ENCODE data around the gene NDUFS3. TPM values are rescaled to one million over a fixed set of nuclear protein-coding genes. Genes with fewer than 3 reads are reported as not detected.

The NDUFS3 gene
- total and polyA plus RNA-seq, 2 experiments from 2014 or later: 108 to 168 TPM

GRCh38 chr11:47607380-47607779 is 28.5 kb downstream of the NDUFS3 start:
- H3K27me3 ChIP-seq (ENCODE audit: insufficient read depth): no peaks in the 10 kb centered on the region
- Mint-ChIP-seq H3K27ac (no peak overlapping the region), H3K27me3 (ENCODE audit: insufficient read depth, low read depth, poor library complexity) (peaks cover 5% of the 10 kb centered on the region), H3K9me3 (no peaks in the 10 kb centered on the region), H3K4me3 (no peak overlapping the region), H3K4me1 (peaks cover 2% of the 10 kb centered on the region; the same call in 2 of the 3 replicates), H3K36me3 (ENCODE audit: low read depth) (no peaks in the 10 kb centered on the region)
- no peaks in the 10 kb centered on the region for H3K79me2 ChIP-seq (replicated peaks; ENCODE audit: insufficient read depth)
- ATAC-seq (no peak), DNase-seq (ENCODE audit: low spot score) (no peak)
- no peak overlapping the region for H3K27ac ChIP-seq (ENCODE audit: low read depth)
- no peak overlapping the region for H3K4me2 ChIP-seq
- H2AFZ ChIP-seq: no peak overlapping the region
- H3K9me2 ChIP-seq (ENCODE audit: insufficient read depth): no peaks in the 10 kb centered on the region
- no peaks in the 10 kb centered on the region for H3F3A ChIP-seq (replicated peaks; ENCODE audit: low read depth)
- no peaks in the 10 kb centered on the region; the same call in 1 of the 2 replicates for H4K20me1 ChIP-seq (replicated peaks; ENCODE audit: insufficient read depth)
- no peak overlapping the region for H3K4me3 ChIP-seq
- no peak for TF ChIP-seq ETS1 (IDR thresholded peaks at IDR 0.05)
- no peak for TF ChIP-seq CTCF (conservative IDR thresholded peaks at IDR 0.05; ENCODE audit: low read depth in 2 of 2)
- TF ChIP-seq ZNF114 (CRISPR knock-in tag; IDR thresholded peaks at IDR 0.05): no peak
- TF ChIP-seq EZH2phosphoT487 (IDR thresholded peaks at IDR 0.05; ENCODE audit: unreplicated experiment): no peak
- no peak for TF ChIP-seq JUNB (IDR thresholded peaks at IDR 0.05; ENCODE audit: unreplicated experiment)
- TF ChIP-seq ZNF331 (CRISPR knock-in tag; IDR thresholded peaks at IDR 0.05; ENCODE audit: low read depth): no peak
- no peak for TF ChIP-seq POLR2AphosphoS5 (IDR thresholded peaks at IDR 0.05; ENCODE audit: low read depth)
- TF ChIP-seq STAT1 (IDR thresholded peaks at IDR 0.05; ENCODE audit: unreplicated experiment): no peak
- TF ChIP-seq NANOG (IDR thresholded peaks at IDR 0.05; ENCODE audit: borderline replicate concordance): no peak
- TF ChIP-seq ZNF462 (CRISPR knock-in tag; IDR thresholded peaks at IDR 0.05): no peak
- TF ChIP-seq REST (IDR thresholded peaks at IDR 0.05; ENCODE audit: unreplicated experiment): no peak
- TF ChIP-seq EZH2 (IDR thresholded peaks at IDR 0.05; ENCODE audit: low read depth, unreplicated experiment): no peak
- TF ChIP-seq CREB1 (CRISPR knock-in tag; IDR thresholded peaks at IDR 0.05; ENCODE audit: low read depth): no peak
- H3K36me3 ChIP-seq (ENCODE audit: insufficient read depth): no peaks in the 10 kb centered on the region
- H3K4me1 ChIP-seq (ENCODE audit: insufficient read depth): no peaks in the 10 kb centered on the region

Measured in GM23338 (cell line).